ENCODE results near the gene AGPS. TPM values are rescaled to one million over a fixed set of nuclear protein-coding genes. Genes with fewer than 3 reads are reported as not detected.

Gene AGPS
- total RNA-seq, 2 experiments from 2014 or later, result 55.7 to 58.9 TPM

DNA sequence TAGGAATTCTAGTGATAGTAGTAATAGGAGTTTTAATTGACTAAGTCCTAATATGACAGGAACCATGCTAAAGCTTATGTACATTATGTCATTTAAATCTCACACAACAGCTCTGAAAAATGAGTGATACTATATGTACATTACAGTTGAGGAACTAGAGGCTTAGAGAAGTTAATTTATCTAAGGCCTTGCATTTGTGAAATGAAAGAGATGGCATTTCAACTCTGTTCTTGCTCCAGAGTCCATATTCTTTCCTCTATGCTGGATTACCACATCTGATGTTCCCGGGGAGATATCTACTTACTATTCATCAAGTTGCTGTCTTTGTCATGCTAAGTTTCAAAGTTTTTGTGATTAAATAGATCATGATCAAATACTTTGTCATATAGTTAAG, 5.7 kb downstream of the AGPS start:
- peaks cover 77% of the 10 kb centered on the region for H3K4me1 Mint-ChIP-seq (ENCODE audit: low read depth)
- POLR2A ChIA-PET, result interaction anchor here (0.5 kb wide), 1 partner anchor 643 kb away, joined by 3 read pairs; no protein-coding TSS in a partner anchor
- no peak overlapping the region for H3K27ac Mint-ChIP-seq
- CTCF ChIA-PET, result interaction anchor here (1.3 kb wide), 2 partner anchors 17 to 63 kb away, joined by 3 to 4 read pairs; no protein-coding TSS in a partner anchor
- H3K27me3 Mint-ChIP-seq, result no peaks in the 10 kb centered on the region
- no peaks in the 10 kb centered on the region for H3K9me3 Mint-ChIP-seq
- TF ChIP-seq, protein P1, sequence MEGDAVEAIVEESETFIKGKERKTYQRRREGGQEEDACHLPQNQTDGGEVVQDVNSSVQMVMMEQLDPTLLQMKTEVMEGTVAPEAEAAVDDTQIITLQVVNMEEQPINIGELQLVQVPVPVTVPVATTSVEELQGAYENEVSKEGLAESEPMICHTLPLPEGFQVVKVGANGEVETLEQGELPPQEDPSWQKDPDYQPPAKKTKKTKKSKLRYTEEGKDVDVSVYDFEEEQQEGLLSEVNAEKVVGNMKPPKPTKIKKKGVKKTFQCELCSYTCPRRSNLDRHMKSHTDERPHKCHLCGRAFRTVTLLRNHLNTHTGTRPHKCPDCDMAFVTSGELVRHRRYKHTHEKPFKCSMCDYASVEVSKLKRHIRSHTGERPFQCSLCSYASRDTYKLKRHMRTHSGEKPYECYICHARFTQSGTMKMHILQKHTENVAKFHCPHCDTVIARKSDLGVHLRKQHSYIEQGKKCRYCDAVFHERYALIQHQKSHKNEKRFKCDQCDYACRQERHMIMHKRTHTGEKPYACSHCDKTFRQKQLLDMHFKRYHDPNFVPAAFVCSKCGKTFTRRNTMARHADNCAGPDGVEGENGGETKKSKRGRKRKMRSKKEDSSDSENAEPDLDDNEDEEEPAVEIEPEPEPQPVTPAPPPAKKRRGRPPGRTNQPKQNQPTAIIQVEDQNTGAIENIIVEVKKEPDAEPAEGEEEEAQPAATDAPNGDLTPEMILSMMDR (IDR thresholded peaks at IDR 0.05), result no peak
- intact Hi-C loops (cut with micrococcal nuclease), result no loop called here
- no peak overlapping the region for H3K4me3 Mint-ChIP-seq
- H3K36me3 Mint-ChIP-seq (ENCODE audit: low read depth), result peaks cover 18% of the 10 kb centered on the region
- DNase-seq, result no peak
- ATAC-seq, result no peak

DNA sequence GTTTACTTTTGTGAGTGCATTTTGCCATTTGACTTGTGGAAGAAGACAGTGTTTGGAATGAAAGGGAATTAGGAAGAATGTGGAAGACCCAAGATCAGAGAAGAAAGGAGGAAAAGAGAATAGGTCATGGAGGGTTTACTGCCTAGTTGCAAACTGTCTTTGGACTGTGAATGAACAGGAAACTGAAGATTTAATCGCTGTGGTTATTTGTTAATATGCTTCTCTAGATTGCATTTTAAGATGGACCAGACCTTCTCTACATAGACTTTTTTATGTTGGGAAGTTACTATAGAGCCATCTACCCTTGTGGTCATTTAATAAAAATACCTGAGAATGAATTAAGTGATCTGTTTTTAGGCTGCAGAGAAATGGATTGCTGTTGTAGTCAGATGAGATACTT, 6.2 kb downstream of the AGPS start:
- Mint-ChIP-seq H3K27ac (no peak overlapping the region), H3K4me1 (ENCODE audit: low read depth) (peaks cover 75% of the 10 kb centered on the region), H3K36me3 (ENCODE audit: low read depth) (peaks cover 16% of the 10 kb centered on the region), H3K4me3 (no peak overlapping the region), H3K27me3 (no peaks in the 10 kb centered on the region), H3K9me3 (no peaks in the 10 kb centered on the region)
- intact Hi-C loops (cut with micrococcal nuclease), result no loop called here
- TF ChIP-seq, protein P1 (IDR thresholded peaks at IDR 0.05), result no peak
- CTCF ChIA-PET, result interaction anchor here (2.1 kb wide), 1 partner anchor 15 kb away, joined by 6 read pairs; no protein-coding TSS in a partner anchor
- POLR2A ChIA-PET, result no interaction called here
- DNase-seq (no peak), ATAC-seq (no peak)

DNA sequence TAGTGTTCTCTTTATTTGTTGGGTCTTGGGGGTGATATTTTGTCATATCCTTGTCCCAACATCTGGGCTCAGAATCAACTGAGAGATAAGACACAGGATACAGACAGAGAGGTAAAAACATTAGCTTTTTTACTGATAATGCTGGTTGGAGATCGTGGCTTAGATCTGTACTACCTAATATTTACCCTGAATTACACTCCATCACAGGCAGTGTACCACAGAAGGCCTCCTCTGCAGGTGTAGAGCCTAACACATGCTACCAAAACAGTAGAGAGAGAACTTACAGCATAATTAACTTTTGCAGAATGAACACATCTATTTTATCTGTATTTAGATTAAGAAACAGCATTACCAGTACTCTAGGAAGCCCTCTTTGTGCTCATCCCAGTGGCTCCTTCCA, 6.8 kb downstream of the AGPS start:
- no peak overlapping the region for H3K27ac Mint-ChIP-seq
- H3K36me3 Mint-ChIP-seq (ENCODE audit: low read depth), result peaks cover 14% of the 10 kb centered on the region
- POLR2A ChIA-PET, result no interaction called here
- peaks cover 76% of the 10 kb centered on the region for H3K4me1 Mint-ChIP-seq (ENCODE audit: low read depth)
- CTCF ChIA-PET, result interaction anchor here (2.1 kb wide), 1 partner anchor 15 kb away, joined by 6 read pairs; no protein-coding TSS in a partner anchor
- TF ChIP-seq, protein P1 (IDR thresholded peaks at IDR 0.05), result no peak
- ATAC-seq, result no peak
- H3K4me3 Mint-ChIP-seq, result no peak overlapping the region
- no peaks in the 10 kb centered on the region for H3K27me3 Mint-ChIP-seq
- DNase-seq, result no peak
- no peaks in the 10 kb centered on the region for H3K9me3 Mint-ChIP-seq
- intact Hi-C loops (cut with micrococcal nuclease), result no loop called here

DNA sequence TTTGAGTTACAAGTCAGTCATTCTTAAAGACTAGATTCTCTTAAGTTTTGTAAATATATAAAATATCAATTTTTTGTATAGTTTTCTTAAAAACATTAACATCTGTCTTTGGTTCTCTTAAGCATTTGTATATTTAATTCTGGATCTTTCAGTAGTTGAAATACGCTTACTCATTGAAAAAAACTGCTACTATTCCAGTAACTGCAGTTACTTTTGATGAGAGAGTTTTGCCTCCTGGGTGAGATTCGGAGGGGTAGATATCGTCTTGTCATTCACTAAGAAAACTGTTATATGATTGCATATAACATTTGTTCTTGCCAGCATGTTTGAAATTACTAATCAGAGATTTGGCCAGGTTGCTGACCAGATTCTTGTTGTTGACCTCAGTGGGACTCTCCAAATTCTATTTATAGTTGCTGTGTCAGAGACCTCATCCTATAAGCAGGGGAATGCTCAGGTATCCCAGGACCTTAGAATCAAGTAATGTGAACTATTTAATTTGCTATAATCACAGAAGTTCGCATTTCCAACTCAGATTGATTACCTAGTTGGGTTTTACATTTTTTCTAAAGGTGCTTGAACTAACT, 7.9 kb downstream of the AGPS start:
- intact Hi-C loops (cut with micrococcal nuclease), result no loop called here
- CTCF ChIA-PET, result interaction anchor here (2.1 kb wide), 1 partner anchor 13 kb away, joined by 6 read pairs; no protein-coding TSS in a partner anchor
- no peak overlapping the region for H3K4me3 Mint-ChIP-seq
- no peaks in the 10 kb centered on the region for H3K27me3 Mint-ChIP-seq
- POLR2A ChIA-PET, result no interaction called here
- no peaks in the 10 kb centered on the region for H3K9me3 Mint-ChIP-seq
- peaks cover 10% of the 10 kb centered on the region for H3K36me3 Mint-ChIP-seq (ENCODE audit: low read depth)
- H3K27ac Mint-ChIP-seq, result no peak overlapping the region
- ATAC-seq, result no peak
- H3K4me1 Mint-ChIP-seq (ENCODE audit: low read depth), result peaks cover 75% of the 10 kb centered on the region
- TF ChIP-seq, protein P1 (IDR thresholded peaks at IDR 0.05), result no peak
- DNase-seq, result no peak

DNA sequence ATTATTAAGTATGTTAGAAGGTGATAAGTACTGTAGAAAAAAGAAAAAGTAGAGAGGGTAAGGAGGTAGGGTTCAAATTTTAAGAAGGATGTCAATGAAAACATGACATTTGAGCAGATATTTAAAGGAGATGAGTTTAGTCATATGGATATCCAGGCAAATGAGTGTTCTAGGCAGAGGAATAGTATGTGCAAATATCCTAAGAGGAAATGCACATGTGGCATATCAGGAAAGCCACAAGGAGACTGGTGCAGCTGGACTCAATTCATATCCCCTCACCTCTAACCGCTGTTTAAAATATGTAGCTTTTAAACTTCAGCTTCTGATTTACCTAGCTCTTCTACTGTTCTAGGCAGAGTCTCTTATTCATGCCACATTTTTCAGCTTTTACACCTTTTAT, 9.5 kb downstream of the AGPS start:
- Mint-ChIP-seq H3K4me3 (no peak overlapping the region), H3K27me3 (no peaks in the 10 kb centered on the region), H3K9me3 (no peaks in the 10 kb centered on the region), H3K4me1 (ENCODE audit: low read depth) (peaks cover 75% of the 10 kb centered on the region), H3K27ac (no peak overlapping the region), H3K36me3 (ENCODE audit: low read depth) (peaks cover 6% of the 10 kb centered on the region)
- intact Hi-C loops (cut with micrococcal nuclease), result no loop called here
- ChIA-PET POLR2A (no interaction called here), CTCF (interaction anchor here (1.3 to 5.5 kb wide), 2 partner anchors 9 to 253 kb away, joined by 5 to 29 read pairs; partner anchors contain the start of gene AGPS)
- no peak for ATAC-seq
- no peak for DNase-seq
- TF ChIP-seq, protein P1 (IDR thresholded peaks at IDR 0.05), result no peak
